Caco-2 (cell line): ENCODE results near the gene MACROD2. TPM values are rescaled to one million over a fixed set of nuclear protein-coding genes. Genes with fewer than 3 reads are reported as not detected.
A peak's percentile ranks its signal among the peaks of the same experiment; 100 is the strongest.

Experiments
- BruUV-seq: library from RNA; stranded (reverse); fragments of 400-500 nt; replicated peaks from 2 replicates; lab custom pipeline; 2021; lab: Mats Ljungman, UMichigan
- CTCF ChIA-PET: fragments of 300-600 bp; sonication (Branson Sonifier 250); formaldehyde crosslinking; loops from one replicate; lab custom pipeline; 2022; ENCODE audit warnings: antibody characterized with exemption; lab: Charles Lee
- POLR2A ChIA-PET: fragments of 300-600 bp; sonication (Branson Sonifier 250); formaldehyde crosslinking; loops from one replicate; lab custom pipeline; 2022; ENCODE audit warnings: antibody characterized with exemption; lab: Charles Lee
- DNase-seq, 2 experiments: peaks; one replicate each; pipeline versions ENCODE4 v3.0.0 to v3.0.0-alpha.2; 2020 to 2022
- H3K27me3 ChIP-seq: replicated peaks from 2 replicates; pipeline ENCODE4 v1.6.0; 2011; ENCODE audit warnings: low read length; ENCODE audit not compliant: control insufficient read depth, insufficient read depth
- H3K36me3 ChIP-seq: 2 replicates; pipeline ENCODE4 v1.5.1; 2011; ENCODE audit warnings: low read length; ENCODE audit not compliant: control insufficient read depth, insufficient read depth
- H3K4me1 ChIP-seq: fragments of 250-450 bp; sonication (Bioruptor Pico); 2 replicates; pipeline ENCODE4 v1.5.1; 2020; ENCODE audit warnings: mild to moderate bottlenecking
- H3K4me3 ChIP-seq: 2 replicates; pipeline ENCODE4 v1.5.1; 2011; ENCODE audit warnings: low read depth, mild to moderate bottlenecking, control low read depth, low read length
- H3K9me3 ChIP-seq: fragments of 250-450 bp; sonication (Bioruptor Pico); 2 replicates; pipeline ENCODE4 v1.5.1; 2020; ENCODE audit warnings: mild to moderate bottlenecking, moderate library complexity
- H3K27ac Mint-ChIP-seq: one replicate; pipeline ENCODE4 v1.8.0; 2022; ENCODE audit warnings: mixed read lengths; ENCODE audit not compliant: unreplicated experiment
- H3K27me3 Mint-ChIP-seq: one replicate; pipeline ENCODE4 v1.8.0; 2022; ENCODE audit warnings: mixed read lengths; ENCODE audit not compliant: insufficient read depth, unreplicated experiment
- H3K36me3 Mint-ChIP-seq: one replicate; pipeline ENCODE4 v1.8.0; 2022; ENCODE audit warnings: mild to moderate bottlenecking, mixed read lengths; ENCODE audit not compliant: insufficient read depth, unreplicated experiment
- H3K4me1 Mint-ChIP-seq: one replicate; pipeline ENCODE4 v1.8.0; 2022; ENCODE audit warnings: low read depth, mixed read lengths; ENCODE audit not compliant: unreplicated experiment
- H3K4me3 Mint-ChIP-seq: one replicate; pipeline ENCODE4 v1.8.0; 2022; ENCODE audit warnings: mild to moderate bottlenecking, moderate library complexity, mixed read lengths; ENCODE audit not compliant: unreplicated experiment
- H3K9me3 Mint-ChIP-seq: one replicate; pipeline ENCODE4 v1.8.0; 2022; ENCODE audit warnings: mixed read lengths; ENCODE audit not compliant: unreplicated experiment
- CTCF ChIP-seq, 2 experiments: fragments of 200-600 bp in 1 of 2; IDR thresholded peaks; 1 replicate in 1 of 2; 2 replicates in 1 of 2; pipeline versions ENCODE4 v1.5.1 to v1.8.0; 2011 to 2022; ENCODE audit warnings: antibody characterized with exemption in 1 of 2, control low read depth in 1 of 2, inconsistent platforms in 1 of 2, low read depth in 1 of 2, low read length in 1 of 2, mild to moderate bottlenecking in 1 of 2, moderate library complexity in 1 of 2; ENCODE audit not compliant: insufficient read depth in 1 of 2, severe bottlenecking in 1 of 2, unreplicated experiment in 1 of 2
- intact Hi-C: fragments of 100-400 bp; cut with micrococcal nuclease; formaldehyde crosslinking; loops from one replicate; pipeline ENCODE4 v1.10.0; 2022; ENCODE audit not compliant: unreplicated experiment
- total RNA-seq: library from RNA; stranded (reverse); gene quantifications from 2 replicates; pipeline ENCODE4 v1.2.3, GENCODE V29; 2022

MACROD2 gene
- total RNA-seq, 1 experiment from 2014 or later = 6.4 TPM

GRCh38 chr20:16001286-16001685, 2006.0 kb downstream of the MACROD2 start:
- peaks cover 20% of the 10 kb centered on the region for H3K9me3 Mint-ChIP-seq
- H3K4me3 Mint-ChIP-seq = no peak overlapping the region
- H3K36me3 Mint-ChIP-seq = no peaks in the 10 kb centered on the region
- H3K27me3 Mint-ChIP-seq = no peaks in the 10 kb centered on the region
- H3K4me3 ChIP-seq = no peak overlapping the region
- TF ChIP-seq CTCF (IDR thresholded peaks at IDR 0.05; ENCODE audit: insufficient read depth in 1 of 2, low read depth in 1 of 2, low read length in 1 of 2, severe bottlenecking in 1 of 2, unreplicated experiment in 1 of 2) = no peak
- no peaks in the 10 kb centered on the region for H3K4me1 ChIP-seq
- intact Hi-C loops = no loop called here
- POLR2A ChIA-PET = no interaction called here
- H3K27me3 ChIP-seq = no peaks in the 10 kb centered on the region
- no peaks in the 10 kb centered on the region for H3K36me3 ChIP-seq
- no peak for DNase-seq
- CTCF ChIA-PET = no interaction called here
- H3K9me3 ChIP-seq = peaks cover 14% of the 10 kb centered on the region
- peaks cover 7% of the 10 kb centered on the region for H3K4me1 Mint-ChIP-seq
- no peak overlapping the region for H3K27ac Mint-ChIP-seq
- no TSS peak for BruUV-seq

- Histone ChIP-seq H3K9me3 (no peaks in the 10 kb centered on the region), H3K27me3 (no peaks in the 10 kb centered on the region), H3K4me3 (no peak overlapping the region), H3K4me1 (no peaks in the 10 kb centered on the region), H3K36me3 (no peaks in the 10 kb centered on the region)
- no peaks in the 10 kb centered on the region for H3K36me3 Mint-ChIP-seq
- H3K4me1 Mint-ChIP-seq = peaks cover 7% of the 10 kb centered on the region
- ChIA-PET CTCF (no interaction called here), POLR2A (no interaction called here)
- TF ChIP-seq CTCF (IDR thresholded peaks at IDR 0.05; ENCODE audit: insufficient read depth in 1 of 2, low read depth in 1 of 2, low read length in 1 of 2, severe bottlenecking in 1 of 2, unreplicated experiment in 1 of 2) = no peak
- H3K4me3 Mint-ChIP-seq = no peak overlapping the region
- H3K27ac Mint-ChIP-seq = no peak overlapping the region
- DNase-seq = no peak
- H3K27me3 Mint-ChIP-seq = no peaks in the 10 kb centered on the region
- no TSS peak for BruUV-seq
- intact Hi-C loops = no loop called here
- H3K9me3 Mint-ChIP-seq = no peaks in the 10 kb centered on the region
Observed at GRCh38 chr20:16003310-16003709, 2008.0 kb downstream of the MACROD2 start.

- Mint-ChIP-seq H3K4me3 (no peak overlapping the region), H3K4me1 (peaks cover 7% of the 10 kb centered on the region), H3K27me3 (no peaks in the 10 kb centered on the region), H3K36me3 (no peaks in the 10 kb centered on the region), H3K9me3 (no peaks in the 10 kb centered on the region), H3K27ac (no peak overlapping the region)
- BruUV-seq = no TSS peak
- Histone ChIP-seq H3K27me3 (no peaks in the 10 kb centered on the region), H3K36me3 (no peaks in the 10 kb centered on the region), H3K9me3 (no peaks in the 10 kb centered on the region), H3K4me3 (no peak overlapping the region), H3K4me1 (no peaks in the 10 kb centered on the region)
- ChIA-PET POLR2A (no interaction called here), CTCF (no interaction called here)
- peak; percentile 26 to 50 for DNase-seq
- no peak for TF ChIP-seq CTCF (IDR thresholded peaks at IDR 0.05; ENCODE audit: insufficient read depth in 1 of 2, low read depth in 1 of 2, low read length in 1 of 2, severe bottlenecking in 1 of 2, unreplicated experiment in 1 of 2)
- intact Hi-C loops = no loop called here
Observed at GRCh38 chr20:16004108-16004854, 2009.0 kb downstream of the MACROD2 start.
